HG03066 (cell line): ENCODE results near the gene ZP1.

Experiments
- ATAC-seq: cut with Tn5 transposase; IDR thresholded peaks from one replicate; pipeline ENCODE4 v1.9.1; 2021; ENCODE audit warnings: low read depth; ENCODE audit not compliant: unreplicated experiment

ZP1 gene

DNA sequence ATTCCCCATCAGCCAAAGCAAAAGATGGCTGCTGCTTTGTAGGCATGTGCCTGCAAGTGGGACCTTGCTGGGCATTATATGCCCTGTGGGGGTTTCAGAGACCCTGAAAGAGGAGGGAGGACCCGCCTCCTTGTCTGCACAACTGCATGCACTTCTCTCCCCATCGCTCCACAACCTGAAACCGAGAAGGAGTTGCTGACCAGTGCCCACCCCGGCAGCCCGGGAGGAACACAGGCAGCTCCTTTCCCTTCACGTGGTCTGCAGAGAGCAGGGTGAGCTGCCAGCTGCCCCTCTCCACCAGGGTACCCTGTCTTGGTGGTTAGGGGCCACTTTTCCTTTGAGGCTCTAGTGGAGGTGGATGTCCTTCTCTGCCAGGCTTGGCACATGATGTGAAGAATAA, 55.6 kb downstream of the ZP1 start:
- ATAC-seq, result no peak

DNA sequence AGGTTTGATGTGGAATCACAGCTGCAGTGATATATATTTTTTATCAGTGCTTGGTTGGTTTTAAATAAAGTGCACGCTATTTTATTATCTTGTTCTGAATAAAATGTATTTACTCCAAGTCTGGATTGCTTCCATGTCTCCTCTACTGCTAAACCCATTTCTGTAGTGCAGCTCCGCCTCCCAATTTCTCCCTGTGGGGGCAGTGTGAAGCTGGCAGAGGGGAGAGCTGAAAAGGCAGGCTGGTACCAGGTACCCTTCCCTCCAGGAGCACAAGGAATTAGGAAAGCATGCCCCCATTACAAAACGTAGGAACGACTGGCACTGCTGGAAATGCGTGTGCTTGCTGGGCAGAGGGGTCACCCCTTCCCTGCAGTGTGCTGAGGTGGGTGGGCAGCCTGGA, 56.0 kb downstream of the ZP1 start:
- ATAC-seq, result no peak

DNA sequence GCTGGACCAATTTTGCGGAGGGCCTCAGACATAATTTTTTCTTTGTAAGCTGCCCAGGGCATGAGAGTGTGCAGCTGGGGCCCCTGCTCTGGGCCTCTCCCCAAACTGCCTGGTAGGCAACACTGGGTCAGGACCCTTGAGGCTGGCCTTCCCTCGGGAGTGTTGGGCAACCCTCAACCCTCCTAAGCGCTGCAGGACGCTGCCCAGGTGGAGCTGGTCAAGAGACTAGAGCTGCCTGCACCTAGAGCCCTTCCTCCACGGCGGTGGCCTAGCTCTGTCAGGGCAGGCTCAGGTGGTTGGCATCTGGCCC, 56.4 kb downstream of the ZP1 start:
- no peak for ATAC-seq

GRCh38 chr11:60924110-60924905, 57.0 kb downstream of the ZP1 start, which contains the start of gene TMEM132A:
Gene TMEM132A, plus strand, starts transcription at chr11:60924460. Its CDS starts 174 bp downstream, at chr11:60924634.
- peak; percentile 65 for ATAC-seq
